HG03045 (cell line): Measurements from ENCODE around the gene RRM2.

Experiments
- ATAC-seq: cut with Tn5 transposase; IDR thresholded peaks from one replicate; pipeline ENCODE4 v1.9.1; 2021; ENCODE audit warnings: mild to moderate bottlenecking, moderate library complexity; ENCODE audit not compliant: unreplicated experiment

Gene RRM2

DNA sequence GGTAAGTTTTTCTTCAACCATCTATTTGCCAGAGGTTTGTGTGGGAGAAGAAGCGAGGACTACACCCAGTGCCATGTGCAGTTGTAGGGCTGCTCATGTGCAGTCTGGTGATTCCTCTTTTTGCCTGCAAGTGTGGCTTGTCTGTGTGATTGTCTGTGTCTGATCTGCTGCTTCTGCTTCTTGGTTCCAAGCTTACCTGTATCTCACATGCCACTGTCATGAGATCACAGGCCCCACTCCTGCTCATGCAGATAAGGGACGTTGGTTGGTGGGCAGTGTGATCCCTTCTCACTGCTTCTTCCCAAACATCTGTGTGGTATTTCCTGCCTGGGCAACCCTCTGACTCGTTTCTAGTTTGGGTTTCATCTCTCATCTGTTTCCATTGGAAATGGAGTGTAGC, 27.1 kb downstream of the RRM2 start:
- no peak for ATAC-seq

DNA sequence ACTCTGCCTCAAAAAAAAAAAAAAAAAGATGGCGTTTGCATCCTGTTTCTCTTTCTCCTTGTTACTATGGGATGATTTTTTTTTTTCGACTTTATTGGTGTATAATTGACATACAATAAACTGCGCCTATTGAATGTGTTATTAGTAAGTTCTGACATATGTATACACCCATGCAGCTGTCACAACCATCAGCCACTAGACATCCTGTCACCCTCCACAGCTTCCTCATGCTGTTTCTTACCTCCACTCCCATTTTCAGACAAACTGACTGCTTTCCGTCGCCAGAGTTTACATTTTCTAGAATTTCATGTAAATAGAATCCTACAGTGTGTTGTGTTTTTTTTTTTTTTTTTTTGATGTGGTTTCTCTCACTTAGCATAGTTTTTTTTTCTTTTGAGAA, 27.9 kb downstream of the RRM2 start:
- no peak for ATAC-seq

DNA sequence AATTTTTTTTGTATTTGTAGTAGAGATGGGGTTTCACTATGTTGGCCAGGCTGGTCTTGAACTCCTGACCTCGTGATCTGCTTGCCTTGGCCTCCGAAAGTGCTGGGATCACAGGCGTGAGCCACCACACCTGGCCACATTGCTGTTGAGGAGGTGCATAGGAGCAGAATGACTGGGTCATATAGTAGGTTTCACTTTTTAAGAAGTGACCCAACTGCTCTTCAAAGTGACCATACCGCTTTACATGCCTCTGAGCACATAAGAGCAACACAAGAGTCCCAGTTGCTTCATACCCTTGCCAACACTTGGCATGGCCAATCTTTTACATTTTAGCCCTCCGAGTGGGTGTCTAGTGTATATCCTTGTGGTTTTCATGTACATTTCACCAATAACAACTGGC, 28.9 kb downstream of the RRM2 start:
- ATAC-seq = no peak

DNA sequence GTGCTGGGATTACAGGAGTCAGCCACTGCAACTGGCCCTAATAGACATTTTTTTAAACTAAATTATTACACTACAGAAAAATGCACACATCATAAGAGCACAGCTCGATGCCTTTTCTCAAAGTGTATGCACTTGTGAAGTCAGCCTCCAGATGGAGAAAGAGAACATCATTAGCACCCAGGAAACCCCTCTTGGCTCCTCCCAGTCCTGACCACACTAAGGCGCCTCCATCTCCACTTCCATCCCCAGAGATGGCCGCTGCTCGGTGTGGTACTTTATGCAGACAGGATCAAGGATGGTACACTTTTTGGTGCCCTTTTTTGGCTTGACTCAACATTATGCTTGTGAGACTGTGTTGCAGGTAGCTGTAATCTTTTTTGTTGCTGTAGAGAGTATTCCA, 34.8 kb downstream of the RRM2 start:
- no peak for ATAC-seq

DNA sequence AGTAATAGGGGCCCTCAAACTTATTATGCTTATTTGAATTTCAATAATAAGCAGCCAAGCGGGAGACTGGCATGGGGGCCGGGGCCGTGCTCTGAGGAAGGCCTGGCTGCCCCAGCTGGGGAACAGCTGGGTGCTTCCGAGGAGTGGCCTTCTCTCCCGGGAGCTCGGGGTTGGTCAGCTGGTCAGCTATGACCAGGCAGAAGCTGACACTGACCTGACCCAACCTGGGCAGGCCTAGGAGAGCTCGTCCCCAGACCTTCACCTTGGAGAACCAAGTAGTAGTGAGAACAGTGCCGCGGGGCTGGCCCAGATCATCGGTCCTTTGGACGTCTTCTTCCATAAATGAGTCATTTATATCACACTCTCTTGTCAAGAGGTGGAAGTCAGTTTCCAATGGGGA, 36.1 kb downstream of the RRM2 start:
- ATAC-seq = no peak

DNA sequence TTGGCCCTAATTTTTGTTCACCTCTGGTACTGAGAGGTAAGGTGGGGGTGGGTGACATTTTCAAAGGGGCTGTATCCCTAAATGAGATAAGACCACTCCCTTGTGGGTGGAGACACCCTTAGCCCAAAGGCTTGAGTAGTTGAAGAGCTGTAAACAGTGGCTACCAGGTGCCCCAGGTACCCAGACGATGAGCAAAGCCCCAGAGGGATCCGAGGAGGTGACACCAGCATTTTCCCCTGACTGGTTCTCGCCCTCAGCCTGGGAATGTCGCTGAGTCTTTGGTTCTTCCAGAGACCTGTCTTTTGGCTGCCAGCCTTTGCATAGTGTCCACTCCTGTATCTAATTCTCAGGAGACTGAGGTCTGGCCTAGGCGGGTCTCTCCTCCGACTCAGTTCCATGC, 36.5 kb downstream of the RRM2 start:
- ATAC-seq = no peak

DNA sequence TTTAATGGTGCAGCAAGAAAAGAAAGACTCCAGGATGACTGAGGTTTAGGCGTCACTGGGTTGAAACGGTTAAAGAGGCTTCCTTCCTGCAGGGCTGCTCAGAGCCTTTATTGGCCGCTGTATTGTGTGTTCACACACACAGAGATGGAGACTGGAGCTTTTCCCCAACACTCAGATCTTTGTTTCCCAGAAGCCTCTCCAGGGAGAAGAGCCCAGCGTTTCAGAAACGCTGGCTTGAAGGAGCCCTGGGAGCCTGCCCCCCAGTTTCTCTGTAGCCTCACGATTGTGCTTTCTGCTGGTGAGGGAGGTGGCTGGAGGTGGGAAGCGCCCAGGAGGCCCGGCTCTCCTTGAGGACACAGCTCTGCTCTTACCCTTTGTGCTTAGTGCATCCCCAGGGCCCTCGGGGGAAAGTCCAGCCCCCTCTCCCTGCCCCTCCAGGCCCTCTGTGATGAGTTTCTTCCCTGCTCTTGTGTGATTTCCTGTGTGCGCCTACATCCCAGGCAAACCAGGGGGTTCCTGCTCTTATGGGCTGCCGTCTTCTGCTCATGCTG, 37.1 kb downstream of the RRM2 start:
- no peak for ATAC-seq

DNA sequence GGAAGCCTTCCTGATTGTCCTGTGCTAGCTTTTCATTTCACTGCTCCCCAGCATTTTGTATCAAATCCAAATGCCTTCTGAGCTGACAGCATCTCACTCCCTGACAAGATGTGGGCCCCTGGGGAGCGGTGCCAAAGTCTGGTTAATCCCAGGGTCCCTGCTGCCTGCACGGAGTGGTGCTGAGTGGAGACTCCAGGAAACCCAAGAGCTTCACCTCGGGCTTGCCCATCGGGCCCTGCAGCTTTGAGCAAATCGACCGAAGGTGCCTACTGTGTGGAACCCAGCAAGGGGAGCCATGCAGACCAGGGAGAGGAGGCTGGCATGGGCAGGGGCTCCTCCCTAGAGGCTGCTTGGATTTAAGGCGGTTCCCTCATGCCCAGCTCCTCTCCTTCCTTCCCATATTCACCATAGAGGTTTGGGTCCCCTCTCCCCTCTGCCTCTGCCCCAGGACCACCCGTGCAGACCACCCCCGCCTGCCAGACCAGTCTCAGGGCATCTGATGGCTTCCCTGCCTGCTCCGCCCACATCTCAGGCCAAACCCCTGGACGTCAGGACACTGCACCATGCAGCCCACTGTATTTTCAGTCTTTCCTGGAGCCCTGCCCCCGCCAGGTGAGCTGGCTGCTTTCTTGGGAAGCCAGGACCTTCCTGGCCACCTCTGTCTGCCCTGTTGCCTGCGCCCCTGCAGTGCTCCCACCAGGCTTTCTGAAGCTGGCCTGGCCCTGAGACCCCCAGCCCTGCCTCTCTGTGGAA, 37.8 kb downstream of the RRM2 start:
- ATAC-seq = no peak

DNA sequence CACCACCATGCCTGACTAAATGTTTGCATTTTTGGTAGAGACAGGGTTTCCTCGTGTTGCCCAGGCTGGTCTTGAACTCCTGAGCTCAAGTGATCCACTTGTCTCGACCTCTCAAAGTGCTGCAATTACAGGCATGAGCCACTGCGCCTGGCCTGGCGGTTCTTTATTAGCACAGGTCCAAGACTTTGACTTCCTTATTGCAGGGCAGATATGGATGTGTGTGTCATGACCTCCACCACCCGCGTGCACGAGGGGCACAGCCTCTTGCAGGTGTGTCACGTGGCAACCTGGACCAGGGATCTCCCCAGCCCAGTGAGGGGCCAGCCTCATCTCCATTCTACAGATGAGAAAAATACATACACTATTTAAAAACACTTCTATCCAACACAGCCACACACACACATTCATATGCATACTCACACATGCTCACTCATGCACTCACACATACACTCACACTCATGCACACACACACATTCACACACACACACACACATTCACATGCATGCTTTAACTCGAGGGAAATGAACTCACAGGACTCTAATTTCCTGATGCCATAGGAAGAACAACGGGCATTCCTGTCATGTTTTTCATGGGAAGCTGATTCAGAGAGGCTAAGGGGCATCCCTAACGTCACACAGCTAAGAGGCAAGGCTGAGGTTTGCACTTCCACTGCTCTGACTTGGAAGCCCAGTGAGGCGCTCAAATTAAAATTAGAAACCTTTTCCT, 38.8 kb downstream of the RRM2 start:
- ATAC-seq = no peak

DNA sequence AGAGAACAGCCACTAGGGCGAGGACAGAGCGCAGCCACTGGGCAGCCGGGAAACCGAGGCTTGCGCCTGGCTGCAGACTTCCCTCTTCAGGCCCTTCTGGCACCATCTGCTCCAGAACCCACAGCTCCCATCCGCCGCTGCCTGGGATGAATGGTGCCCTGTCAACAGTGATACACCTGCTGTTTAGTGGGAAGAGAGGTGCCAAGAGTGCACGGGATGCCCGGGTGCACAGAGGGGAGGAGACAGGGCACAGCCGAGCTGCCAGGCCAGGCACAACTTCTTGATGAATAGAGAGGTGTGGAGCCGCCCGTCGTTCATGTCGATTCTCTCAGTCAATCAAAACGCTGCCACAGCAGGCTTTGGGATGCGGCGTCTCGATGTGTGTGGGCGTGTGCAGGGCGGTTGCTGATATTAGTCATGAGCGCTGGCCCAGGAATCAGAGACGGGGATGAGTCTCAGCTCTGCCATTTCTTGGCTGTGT, 39.5 kb downstream of the RRM2 start:
- no peak for ATAC-seq

DNA sequence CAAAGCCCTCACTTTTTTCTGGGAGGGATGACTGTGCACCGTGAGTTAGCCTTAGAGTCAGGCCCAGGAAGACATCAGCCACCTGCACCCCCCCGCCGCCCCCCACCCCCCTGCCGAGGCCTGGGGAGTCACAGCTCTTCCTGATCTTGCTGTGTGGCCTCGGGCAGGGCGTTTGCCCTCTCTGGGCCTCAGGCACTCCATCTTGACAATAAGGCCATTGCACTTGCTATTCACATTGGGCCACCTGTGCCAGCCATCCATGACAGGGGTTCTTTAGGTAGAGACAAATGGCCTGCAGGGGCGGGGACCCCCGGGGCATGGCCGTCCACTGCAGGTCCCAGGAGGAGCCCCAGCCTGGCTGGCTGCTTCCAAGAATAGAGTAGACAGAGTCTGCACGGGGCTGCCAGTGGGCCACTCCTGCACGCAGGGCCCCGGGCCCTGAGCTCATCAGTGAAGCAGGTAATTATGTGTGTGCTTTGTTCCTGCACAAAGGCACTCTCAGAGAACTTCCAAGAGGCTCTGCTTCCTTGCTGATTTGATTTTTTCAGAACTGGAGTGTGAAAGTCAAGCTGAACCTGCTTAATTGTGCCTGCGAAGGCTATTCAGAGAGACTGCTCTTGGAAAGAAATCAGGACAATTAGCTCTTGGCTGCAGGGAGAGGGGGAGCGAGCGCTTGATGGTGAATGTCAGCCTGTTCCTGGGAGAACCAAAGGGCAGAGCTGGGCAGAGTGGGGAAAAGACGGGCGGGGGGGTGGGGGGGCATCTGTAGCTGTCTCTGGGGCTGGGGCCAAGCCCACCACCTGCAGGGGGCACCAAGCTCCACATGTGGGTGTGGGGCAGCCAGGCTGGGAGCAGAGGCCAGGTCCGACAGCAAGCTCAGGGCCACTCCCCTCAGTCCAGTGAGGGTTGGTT, 40.3 kb downstream of the RRM2 start:
- no peak for ATAC-seq

DNA sequence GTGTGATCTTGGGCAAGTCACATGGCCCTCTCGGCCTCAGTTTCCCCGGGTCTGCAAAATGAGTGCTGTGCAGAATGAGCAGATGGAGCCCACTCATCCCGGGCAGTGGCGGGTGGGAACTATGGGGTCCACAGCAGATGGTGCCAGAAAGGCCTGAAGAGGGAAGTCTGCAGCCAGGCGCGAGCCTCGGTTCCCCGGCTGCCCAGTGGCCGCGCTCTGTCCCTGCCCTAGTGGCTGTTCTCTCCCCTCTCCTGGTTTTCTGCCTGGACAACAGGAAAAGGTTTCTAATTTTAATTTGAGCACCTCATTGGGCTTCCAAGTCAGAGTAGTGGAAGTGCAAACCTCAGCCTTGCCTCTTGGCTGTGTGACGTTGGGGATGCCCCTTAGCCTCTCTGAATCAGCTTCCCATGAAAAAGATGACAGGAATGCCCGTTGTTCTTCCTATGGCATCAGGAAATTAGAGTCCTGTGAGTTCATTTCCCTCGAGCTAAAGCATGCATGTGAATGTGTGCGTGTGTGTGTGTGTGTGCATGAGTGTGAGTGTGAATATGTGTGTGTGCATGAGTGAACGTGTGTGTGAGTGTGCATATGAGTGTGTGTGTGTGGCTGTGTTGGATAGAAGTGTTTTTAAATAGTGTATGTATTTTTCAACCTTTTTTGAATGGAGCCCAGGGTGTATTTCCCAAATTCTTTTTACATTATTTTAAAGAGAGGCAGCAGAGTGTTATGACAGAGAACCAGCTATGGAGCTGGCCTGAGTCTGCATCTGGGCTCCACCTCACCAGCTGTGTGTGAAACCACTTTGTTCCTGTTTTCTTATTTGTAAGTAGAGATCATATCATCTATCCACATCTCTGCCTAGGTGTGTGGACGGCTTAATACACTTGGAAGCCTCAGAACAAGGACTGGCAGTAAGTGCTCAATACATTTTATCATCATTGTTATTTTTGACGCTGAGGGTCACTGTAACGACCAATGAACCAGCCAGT, 41.3 kb downstream of the RRM2 start:
- no peak for ATAC-seq

DNA sequence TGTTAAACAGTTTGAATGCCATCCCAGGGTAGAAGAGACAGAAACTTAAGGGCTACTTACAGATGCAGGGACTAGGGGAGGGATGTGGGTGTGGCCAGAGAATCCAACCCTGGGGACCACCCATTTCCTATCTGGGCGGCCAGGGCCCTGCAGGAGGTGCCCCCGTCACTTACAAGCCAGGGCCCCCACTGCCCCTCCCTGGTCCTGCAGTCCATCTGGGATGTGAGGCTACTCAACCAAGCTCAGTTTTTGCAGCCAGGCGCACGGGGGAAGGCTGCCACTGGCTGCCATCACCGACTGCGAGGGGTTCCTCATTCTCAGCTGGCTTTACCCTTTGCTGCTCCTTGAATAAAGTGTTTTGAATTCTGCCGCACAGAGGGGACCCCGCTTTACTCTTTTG, 42.1 kb downstream of the RRM2 start:
- ATAC-seq = no peak

DNA sequence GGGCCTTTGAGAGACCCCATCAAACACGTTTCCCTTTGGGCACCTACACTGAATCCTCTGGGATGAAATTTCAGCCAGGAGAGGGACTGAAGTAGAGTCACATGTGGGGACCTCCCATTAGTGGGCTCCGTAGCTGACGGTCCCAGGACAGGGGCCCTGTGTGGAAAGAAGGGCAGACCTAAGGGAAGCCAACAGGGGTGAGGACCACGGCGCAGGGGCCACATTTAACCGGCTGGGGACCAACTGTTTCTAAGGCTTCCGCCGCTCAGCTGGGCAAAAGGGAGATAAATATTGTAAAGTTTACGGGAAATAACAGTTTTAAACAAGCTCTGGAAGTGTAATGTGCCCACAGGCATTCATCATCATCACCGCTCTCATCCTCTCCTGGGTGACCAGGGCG, 42.7 kb downstream of the RRM2 start:
- ATAC-seq = no peak

DNA sequence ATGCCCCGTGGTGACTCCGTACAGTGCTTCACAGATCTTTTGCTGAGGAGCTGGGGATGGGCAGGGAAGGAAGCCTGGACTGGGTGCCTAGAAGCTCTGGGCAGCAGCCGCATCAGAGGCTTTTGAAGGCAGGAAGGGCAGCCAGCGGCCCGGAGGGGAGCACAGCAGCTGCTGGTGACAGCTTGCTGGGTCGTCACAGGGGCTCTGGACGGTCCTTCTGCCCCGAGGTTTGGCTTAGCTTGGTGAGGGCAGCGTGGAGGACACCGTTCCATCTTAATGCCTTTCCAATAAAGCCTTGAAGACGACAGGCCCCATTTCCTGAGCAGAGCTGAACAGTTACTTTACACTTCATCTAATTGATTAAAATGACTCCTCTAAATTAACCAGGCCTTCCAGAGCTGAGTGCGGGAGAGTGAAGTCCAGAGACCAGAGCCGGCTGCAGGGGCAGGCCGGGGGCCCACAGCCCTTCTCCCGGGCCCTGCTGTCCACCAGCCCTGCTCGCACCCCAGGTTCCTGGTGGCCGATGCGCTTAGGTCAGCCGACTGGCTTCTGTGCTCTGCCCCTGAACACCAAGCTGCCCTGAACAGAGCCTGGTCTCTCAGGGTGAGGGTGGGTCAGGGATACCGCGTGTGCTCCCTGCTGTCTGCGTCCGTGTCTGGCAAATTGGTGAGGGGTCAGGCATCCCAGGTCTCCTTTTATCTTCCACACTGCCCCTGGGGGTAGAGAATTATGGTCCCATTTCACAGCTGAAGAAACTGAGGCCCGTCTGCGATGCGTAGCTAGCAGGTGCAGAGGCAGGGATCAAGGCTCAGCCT, 43.5 kb downstream of the RRM2 start:
- no peak for ATAC-seq

DNA sequence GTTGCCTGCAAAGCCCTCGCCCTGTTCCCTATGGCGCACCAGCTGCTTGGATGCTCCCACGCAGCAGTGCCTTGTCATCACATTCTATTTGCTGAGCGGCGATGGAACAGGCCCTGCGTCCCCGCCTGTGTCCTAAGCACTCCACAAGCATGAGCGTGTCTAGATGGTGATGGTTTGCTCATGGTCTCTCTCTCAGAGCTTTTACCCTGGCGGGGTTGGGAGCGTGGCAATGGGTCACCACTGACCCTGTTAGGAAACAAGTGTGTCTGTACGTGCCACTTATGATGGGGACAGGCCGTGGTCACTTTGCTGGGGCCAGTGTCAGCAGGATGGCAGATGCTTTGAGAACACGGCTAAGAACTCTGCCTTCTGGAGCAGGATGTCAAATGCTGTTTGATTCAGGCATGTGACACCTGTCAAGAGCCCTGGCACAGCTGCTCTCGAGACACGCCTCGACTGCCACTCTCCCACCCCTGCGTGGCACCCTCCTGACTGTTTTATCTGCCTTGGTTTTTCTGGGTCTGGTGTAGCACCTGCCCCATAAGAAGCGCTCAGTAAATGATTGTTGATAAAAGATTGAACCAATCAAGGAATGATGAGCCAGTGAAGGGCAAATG, 44.2 kb downstream of the RRM2 start:
- no peak for ATAC-seq

DNA sequence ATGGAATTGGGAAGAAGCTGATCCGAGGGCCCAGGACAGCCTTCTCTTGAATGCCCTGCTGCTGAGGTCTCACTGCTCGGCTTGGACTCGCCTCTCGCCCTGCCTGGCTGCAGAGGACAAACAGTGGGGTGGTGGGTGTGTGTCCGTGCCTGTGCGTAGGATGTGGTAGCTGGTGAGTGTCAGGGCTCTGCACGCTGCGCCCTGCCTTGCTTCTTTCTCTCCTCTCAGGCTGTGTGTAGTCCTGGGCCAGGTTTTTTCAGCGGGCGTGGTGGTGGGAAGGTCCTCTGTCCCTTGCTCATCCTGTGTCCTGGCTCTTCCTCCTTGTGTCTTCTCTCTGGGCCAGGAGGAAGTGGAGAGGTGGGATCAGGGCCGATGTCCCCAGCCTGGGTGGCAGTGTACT, 44.8 kb downstream of the RRM2 start:
- no peak for ATAC-seq

DNA sequence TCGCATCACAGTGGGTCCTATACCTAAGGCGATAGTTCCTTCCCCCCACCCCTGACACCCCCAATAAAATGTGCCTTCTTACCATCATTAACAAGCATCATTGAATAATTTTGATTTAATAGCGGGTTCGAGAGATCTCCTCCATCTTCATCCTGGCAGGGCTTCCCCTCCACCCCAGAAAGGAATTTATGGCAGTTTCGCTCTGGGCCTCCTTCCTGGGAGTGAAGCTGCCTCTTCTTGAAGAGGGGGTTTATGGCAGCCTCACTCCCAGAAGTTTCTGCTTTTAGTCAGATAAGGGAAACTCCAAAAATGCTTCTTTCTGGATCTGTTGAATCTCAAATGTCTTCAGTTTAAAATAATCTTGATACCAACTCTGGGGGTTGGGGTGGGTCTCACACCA, 45.7 kb downstream of the RRM2 start:
- no peak for ATAC-seq
